GM21786 (cell line): ENCODE measurements around the gene PNKP.
A peak's percentile ranks its signal among the peaks of the same experiment; 100 is the strongest.

ENCODE experiments used
- ATAC-seq: cut with Tn5 transposase; IDR thresholded peaks from one replicate; pipeline ENCODE4 v1.9.1; 2021; ENCODE audit not compliant: unreplicated experiment

PNKP gene

DNA sequence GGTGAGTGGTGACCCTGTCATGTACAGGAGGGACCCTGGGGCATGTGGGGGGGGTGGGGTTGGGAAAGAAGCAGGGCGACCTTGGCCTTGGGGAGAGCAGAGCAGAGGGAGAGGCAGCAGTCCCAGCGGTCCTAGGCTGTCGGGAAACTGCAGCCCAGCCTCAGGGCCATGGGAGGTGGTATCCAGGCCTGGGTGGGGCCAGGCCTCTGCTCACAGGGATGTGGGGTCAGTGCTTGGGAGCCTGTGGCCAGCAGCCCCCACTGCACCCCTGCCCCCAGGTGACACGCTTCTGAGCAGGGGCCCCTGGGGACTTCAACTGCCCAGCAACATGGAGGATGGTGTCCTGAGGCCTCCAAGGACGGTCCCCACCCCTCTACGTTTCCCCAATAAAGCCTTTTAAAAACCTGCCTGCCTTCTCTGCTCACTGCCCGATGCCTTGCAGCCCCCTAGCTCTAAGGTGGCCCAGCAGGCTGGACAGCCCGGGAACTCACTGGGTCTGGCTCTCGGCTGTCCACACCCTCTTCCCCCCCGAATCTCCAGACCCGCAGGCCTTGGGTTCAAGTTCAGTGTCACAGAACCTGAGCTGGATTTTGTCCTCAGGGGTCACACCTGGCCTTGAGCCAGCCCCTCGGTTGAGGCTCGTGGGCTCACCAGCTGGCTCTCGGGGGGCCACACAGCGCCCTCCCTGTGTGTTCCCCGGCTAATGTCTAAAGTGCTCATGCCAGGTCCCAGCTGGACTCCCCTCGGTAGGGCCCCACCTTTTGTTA, 6.9 kb downstream of the PNKP start:
- ATAC-seq = no peak

DNA sequence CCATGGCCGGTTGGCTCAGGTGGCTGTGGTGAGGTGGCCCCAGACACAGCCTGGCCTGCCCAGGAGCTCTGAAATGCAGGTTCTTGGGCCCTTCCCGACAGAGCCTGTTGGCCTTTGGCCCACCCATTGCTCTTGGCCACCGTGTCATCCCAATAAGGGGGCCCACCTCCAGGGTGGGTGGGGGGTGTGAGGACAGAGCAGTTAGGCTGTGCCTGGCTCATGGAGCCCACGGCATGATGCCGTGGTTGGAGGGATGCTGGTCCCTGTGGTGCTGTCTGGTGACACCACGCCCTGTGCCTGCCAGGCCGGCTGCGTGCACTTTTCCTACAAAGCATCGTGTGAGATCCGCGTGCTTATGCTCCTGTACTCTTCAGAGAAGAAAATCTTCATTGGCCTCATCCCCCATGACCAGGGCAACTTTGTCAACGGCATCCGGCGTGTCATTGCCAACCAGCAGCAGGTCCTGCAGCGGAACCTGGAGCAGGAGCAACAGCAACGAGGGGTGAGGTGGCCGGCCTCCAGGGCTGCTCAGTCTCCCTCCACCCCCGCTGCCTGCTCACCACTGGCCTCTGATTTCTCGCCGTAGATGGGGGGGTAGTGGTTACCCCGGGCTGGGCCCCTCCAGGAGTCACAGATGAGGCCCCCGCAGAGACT, 7.6 kb downstream of the PNKP start:
- ATAC-seq = no peak

DNA sequence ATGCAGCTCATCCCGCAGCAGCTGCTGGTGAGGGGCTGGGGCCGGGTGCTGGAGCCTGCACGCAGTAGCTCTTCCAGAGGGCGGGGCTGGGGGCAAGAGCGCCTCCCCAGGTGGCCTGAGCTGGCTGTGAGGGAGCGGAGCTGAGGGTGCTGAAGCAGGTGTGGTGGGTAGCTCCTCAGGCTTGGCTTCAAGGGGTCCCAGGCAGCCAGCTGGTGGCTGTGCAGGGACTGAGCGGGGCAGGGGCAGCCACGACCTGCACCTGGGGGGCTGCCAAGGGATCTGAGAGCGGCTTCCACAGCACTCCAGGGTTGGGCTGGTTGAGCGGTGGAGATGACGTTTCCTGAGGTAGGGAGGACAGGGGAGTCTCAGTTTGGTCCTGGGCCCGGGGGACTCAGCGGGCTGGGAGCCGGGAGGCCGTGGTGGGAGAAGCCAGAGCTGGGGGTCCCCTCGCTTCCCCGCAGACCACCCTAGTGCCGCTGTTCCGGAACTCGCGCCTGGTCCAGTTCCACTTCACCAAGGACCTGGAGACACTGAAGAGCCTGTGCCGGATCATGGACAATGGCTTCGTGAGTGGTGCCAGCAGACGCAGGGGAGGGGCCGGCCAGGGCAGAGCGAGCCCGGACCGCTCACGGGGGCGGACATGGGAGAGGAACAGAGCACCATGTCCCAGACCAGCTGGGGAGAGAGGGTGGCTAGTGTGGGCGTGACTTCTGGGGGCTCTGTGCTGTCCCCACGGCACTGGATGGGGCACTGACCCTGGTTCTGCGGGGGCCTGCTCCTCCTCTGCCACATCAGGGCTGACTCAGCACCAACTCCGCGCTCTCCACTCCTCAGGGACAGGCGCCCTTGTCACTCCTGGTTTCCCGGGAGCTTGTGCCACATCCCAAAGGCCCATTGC, 9.0 kb downstream of the PNKP start:
- ATAC-seq = no peak

DNA sequence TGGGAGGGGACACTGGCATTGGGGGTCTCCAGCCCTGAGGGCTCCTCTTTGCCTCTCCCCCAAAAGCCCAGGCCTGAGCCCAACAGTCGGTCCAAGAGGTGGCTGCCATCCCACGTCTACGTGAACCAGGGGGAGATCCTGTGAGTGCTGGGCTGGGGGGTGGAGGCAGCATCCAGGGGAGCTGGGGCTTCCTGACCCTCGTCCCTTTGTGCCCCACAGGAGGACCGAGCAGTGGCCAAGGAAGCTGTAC, 9.6 kb downstream of the PNKP start:
- no peak for ATAC-seq

DNA sequence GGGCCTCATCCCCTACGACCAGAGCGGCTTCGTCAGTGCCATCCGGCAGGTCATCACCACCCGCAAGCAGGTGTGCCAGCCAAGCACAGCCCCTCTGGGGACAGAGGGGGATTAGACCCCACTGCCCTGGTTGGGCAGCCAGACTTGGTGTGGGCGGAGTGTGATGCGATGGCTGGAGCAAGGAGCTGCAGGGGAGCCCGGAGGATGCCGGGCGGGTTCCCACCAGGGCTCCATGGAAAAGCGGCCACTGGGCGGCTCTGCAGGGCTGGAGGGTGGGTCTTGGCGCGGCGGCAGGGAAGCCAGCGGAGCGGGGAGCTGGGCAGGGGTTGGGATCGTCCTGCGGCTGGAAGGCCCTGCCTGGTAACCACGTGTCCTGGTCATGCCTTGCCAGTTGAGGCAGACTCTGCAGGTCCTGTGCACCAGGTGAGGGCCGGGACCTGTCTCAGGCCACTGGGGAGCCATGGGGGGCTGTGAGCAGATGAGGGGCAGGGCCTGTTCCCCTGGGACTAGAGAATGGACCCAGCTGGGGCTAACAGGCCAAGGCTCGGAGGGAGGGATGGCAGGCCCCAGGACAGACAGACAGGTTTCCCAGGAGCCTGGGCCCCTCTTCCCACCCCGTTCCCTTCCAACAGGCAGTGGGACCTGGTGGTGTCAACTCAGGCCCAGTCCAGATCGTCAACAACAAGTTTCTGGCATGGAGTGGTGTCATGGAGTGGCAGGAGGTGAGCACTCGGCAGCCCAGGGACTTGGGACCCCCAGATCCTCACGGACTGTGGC, 10.1 kb downstream of the PNKP start:
- no peak for ATAC-seq

GRCh38 chr19:49856574-49857021, 10.8 kb downstream of the PNKP start:
- no peak for ATAC-seq

- ATAC-seq = no peak
Measured at GRCh38 chr19:49855676-49856573, 11.5 kb downstream of the PNKP start.

GRCh38 chr19:49855277-49855675, 12.1 kb downstream of the PNKP start:
- ATAC-seq = no peak

DNA sequence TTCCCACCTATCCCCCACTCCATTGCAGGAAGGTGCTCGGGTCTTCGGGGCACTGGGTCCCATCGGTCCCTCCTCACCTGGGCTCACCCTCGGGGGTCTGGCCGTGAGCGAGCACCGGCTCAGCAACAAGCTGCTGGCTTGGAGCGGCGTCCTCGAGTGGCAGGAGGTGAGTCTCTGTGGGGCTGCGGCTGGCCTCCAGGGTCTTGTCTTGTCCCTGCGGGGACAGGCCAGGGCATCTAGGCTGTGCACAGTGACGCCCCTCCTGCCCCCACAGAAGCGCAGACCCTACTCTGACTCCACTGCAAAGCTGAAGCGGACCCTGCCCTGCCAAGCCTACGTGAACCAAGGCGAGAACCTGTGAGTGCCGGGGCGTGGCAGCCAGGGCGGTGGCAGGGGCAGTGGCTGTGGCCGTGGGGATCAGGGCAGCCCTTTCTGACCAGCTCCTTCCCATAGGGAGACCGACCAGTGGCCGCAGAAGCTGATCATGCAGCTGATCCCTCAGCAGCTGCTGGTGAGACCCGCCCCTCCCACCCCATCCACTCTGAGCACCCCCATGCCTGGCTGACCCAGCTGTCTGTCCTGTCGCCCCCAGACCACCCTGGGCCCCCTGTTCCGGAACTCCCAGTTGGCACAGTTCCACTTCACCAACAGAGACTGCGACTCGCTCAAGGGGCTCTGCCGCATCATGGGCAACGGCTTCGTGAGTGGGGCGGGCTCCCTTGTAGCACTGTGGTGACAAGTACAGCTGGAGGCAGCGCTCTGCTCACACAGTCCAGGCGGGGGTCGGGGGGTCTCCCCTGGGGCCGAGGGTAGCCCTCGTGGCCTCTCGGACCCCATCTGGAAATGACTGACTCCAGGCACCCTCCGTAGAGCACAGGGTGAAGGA, 12.8 kb downstream of the PNKP start:
- no peak for ATAC-seq

GRCh38 chr19:49853852-49854377, 13.5 kb downstream of the PNKP start:
- no peak for ATAC-seq

GRCh38 chr19:49852631-49853126, 14.7 kb downstream of the PNKP start:
- no peak for ATAC-seq

DNA sequence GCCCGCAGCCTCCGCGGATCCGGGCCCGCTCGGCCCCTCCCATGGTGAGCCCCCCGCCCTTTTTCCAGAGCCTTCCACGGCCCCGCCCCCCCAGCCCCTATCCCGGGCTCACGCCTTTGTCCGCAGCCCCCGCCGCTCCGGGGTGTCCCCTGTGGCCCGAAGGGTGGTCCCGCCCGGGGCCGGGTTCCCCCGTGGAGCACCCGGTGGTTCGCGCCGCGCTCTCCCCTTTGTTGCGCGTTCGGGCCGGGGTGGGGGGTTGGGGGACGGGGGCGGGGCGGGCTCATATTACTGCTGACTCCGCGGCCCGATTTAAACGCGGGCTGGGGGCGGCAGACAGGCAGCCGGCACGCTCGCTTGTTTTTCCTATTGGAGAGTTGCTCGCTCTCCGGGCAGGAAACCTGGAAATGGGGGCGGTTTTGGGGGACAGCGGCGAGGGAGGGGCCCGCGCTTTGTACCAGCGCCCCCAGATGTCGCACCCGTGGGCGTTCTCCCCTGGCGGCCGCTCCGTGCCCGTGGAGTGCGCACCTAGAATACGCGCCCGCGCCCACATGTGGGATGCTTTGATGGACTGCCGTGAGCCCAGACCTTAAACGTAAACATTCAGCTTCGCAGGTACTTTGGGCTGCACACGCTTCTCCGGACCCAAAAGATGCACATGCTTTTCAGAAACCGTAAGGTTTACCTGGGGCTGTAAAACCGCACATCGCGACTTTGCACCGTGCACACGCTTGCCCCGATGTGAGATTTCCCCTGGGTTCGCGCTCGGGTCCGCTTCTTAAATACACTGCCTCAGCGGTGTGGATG, 15.7 kb downstream of the PNKP start:
- no peak for ATAC-seq

- ATAC-seq = peak; percentile 71
Measured at GRCh38 chr19:49850487-49851342, 16.7 kb downstream of the PNKP start, which contains the start of gene PTOV1. Gene PTOV1, plus strand, starts transcription at chr19:49851159.

DNA sequence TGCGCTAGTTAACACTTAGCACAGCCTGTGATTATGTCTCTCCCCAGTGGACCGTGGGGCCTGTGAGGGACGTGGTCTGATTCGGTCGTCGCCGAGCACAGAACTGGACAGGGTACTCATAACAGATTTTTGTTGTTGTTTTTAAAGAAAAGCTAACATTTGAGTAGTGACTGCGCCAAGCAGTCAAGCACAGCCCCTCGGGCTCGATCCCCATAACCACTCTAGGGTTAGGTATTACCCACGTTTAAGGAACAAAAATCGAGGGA, 17.2 kb downstream of the PNKP start:
- ATAC-seq = no peak

DNA sequence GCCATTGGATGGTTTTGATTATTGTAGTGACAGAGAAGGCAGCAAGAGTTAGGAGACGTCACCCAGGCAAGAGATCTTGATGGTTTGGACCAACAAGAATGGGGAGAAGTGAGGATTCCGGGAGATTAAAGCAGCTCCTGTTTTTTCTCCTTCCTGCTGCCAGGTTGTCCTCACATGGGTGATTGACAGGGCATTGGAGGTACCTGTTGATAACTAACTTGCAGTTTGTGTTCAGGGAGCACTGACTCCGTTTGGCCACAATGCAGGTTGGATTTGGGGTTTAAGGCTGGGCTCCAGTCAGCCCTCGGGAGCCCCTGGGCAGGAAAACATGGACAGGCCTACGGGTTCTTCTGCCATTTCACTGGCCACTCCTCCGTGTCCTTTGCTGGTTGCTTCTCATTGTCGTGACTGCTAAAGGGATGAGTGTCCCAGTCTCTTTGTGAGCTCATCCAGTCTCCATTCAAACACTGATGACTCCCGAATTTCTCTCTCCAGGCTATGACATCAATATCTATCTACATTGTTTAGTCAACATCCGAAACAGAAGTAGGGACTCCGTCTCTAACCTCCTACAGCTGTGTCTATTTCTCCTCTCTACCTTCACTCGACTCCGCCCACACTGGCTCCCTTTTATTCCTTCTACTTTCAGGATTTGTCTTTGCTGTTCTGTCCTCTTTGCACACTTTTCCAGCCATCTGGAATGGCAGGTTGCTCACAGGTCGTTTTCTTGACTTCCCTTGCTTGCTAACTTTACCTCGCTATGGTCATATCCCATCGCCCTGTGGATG, 17.7 kb downstream of the PNKP start:
- ATAC-seq = no peak

DNA sequence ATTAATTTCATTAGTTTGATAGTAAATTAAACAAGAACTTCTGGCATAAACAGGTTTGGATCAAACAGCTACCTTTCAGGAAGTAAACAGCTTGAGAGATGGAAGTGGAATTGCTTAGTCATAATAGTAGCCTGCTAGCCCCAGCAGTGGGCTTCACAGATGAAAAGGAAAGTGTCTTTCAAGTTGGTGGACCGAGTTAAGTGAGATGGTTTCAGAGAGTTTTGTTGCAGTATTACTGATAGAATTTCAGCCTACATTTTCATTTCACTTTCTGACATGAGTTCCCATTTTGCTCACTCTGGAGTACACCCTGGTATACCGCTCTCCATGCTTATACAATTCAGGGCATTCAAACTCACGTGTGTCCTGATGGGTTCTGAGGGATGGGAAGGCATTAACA, 18.4 kb downstream of the PNKP start:
- ATAC-seq = no peak
